Measurements from ENCODE around the gene SLIRP.
"Not testable (repeated sequence)": the region's sequence is repeated elsewhere in the genome, so short reads cannot be mapped to it uniquely, and the experiment has no call there.

SLIRP gene

DNA sequence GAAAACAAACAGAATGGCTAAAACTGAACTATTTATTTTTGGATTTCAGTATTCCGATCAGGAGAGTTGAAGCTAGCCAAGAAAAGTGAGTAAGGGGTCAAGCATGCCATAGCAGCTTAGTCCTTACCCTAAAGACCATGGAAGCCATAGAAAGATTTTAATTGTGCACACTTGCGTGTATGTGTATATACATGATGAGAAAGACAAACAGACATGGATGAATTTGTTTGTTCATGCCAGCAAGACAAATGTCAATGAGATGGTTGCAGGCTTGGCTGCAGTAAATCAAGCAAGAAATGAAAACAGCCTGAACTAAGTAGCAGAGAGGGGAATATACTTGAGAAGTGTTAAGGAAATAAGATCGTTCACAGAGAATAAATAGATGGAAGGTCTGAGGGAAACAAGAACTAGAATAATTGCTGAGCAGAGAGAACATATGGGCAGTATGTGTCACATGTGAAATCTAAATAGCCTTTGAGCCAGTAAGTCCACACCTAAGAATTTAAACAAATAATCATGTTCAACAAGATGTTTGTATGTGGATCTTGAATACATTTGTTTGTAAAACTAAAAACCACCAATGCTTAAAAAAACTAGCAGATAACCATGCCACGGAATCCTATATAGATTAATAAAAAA, 38.3 kb downstream of the SLIRP start:
- DNase-seq = no peak

DNA sequence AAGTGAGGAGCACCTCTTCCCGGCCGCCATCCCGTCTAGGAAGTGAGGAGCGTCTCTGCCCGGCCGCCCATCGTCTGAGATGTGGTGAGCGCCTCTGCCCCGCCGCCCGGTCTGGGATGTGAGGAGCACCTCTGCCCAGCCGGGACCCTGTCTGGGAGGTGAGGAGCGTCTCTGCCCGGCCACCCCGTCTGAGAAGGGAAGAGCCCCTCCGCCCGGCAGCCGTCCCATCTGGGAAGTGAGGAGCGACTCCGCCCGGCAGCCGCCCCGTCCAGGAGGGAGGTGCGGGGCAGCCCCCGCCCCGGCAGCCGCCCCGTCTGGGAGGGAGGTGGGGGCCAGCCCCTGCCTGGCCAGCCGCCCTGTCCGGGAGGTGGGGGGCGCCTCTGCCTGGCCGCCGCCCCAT, 39.5 kb downstream of the SLIRP start:
- DNase-seq = not testable (repeated sequence)

DNA sequence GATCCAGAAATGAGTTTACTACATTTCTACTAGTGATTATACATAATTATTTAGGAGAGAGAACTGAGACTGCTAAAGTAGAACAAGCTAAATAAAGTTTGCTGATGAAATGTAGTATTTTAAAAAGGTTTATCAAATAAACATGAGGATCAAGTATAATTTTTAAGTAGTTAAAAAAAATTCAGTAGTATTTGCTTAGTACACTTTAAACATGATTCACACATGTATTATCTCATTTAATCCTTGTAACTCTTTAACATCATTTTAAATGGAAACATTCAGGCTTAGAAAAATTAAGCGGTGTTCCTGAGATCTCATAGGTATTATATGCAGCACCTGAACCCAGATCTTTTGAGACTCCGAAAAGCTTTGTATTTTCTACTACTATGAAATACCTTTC, 44.4 kb downstream of the SLIRP start:
- no peak for DNase-seq

DNA sequence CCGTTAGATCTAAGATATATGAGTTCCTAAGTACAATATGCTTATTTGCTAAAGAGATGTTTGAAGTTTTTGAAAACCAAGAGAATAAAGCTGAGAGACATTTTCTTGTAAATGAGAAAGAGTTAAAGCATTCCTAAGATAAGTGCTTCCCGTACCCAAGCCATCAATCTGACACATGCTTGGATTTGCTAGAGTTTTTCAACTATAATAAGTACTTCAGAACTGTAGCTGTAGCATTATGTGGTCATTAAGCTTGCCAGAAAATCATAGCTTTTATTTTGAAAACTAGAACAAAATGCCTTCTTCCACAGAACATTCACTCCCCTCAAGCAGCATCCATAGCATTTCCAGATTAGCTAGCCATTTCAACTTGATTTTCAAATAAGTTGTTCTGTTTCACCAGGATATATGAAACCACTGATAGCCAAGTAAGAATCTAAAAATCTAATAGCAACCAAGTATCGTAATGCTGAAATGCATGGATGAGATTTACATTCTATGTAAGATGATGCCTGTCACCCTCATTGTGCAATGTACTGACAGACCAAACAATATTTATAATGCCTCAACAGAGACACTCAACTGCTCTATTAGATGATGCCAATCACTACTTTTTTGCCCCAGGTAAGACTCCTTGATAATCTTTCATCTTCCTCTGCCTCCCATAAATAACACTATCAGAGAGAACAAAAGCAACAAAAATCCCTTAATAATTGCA, 45.1 kb downstream of the SLIRP start:
- DNase-seq = no peak

DNA sequence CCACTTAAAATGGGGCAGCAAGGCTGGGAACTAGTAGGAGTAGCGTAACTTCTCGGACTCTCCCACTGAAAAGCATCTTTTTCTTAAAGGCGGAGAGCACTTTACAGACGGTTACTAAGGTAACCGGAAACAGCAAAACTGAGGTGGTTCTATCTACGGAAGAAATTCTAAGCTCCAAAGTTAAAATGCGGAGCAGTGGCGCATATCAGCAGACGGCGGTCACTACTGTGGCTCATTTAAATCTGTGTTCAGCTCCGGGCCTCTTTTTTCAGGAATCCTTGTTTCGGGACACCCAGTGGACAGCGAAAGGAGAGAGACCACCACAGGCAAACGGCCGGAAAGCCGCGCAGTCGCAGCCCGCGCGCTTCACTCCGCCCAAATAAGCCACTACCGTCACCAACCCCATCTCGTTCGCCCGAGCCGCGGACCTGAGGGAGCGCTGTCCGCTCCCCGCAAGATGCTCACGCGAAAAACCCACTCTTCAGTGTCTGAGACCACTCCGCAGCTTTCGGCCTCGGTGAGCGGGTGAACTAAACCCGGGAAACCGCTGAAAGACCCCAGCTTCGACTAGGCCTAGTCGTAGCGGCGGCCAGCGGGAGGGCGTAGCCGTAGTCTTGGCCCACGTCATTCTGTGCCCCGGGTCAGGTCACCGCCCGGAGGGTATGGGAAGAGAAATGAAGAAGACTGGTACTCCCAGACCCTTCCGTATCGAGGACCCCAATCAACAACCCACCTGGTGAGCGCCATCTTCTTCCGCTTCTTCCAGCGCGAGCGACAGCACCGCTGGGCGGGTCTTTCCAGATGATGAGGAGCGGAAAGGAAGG, 52.7 kb downstream of the SLIRP start, which contains the start of gene SNW1:
Gene SNW1, minus strand, starts transcription at position 776 of the 824 bp plus-strand sequence. Its CDS starts 29 bp downstream, at position 747.
- DNase-seq = peak; percentile 97

DNA sequence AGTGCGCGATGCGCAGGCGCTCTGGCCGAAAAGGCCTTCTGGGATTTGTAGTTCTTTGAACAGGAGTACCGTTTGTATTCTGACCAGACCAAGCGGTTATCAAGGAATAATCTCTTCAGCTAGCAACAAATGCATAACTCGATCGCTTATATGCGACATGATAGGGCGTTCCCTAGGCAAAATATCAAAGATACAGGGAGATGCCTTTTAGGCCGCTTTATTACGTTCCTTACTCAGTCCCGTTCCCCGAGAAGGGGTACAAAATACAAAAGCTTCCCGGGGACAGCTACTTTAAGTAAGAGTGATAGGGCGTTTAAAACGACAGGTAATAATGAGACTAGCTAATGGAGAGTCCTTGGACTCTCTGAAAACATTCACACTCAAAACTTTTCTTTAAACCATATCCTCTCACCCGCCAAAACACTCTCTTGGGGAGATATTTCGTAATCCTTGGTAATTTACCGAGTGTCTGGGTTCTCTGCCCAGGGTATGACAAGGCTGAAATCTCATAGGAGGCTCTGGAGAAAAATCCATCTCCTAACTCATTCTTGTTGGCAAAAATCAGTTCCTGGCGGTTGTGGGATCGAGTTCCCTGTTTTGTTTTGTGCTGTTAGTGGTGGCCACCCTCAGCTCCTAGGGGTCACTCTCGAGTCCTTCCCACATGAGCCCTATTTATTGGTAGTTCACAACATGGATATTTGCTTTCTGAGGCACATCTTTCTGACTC, 53.5 kb downstream of the SLIRP start:
- no peak for DNase-seq

DNA sequence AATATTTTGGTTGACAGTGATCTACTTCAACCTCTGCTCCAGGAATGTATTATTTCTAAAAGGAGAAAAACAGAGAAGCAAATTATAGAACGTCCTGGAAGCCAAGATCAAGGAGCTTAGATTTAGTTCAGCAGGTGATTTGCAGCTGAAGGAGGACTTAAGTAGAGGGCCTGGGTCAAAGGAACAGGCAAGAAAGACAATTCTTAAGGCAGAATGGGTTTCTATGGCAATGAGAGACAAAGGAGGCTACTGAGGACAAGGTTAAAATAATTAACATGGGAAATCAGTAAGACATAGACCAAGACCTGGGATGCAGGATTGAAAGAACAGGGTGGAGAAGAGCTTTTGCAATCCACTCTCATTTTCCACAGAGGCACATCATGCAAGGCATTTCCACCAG, 55.4 kb downstream of the SLIRP start:
- DNase-seq = no peak

DNA sequence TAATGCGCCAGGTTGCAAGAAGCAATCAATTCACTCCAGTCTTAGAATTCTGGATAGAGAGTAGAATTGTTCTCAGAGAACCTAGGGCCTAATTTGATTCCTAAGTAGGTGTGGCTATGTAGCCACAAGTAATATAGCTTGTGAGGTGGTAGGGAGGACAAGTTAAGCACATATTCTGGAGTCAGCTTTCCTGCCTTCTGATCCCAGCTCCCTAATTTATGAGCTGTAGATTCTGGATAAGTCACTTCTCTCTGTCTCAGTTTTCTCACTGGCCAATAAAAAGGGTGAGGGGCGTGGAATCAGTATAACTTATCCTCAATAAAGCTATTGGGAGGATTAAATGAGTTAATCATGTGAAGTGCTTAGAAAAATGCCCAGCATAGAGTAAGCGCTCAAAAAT, 56.1 kb downstream of the SLIRP start:
- no peak for DNase-seq

Data from activated effector memory CD4-positive, alpha-beta T cell treated with anti-CD3 and anti-CD28 coated beads, Interleukin-2, amount 50 U/mL, for 16 hours (primary cell).